Loucy (cell line): Measurements from ENCODE around the gene CHMP3.

Experiments used
- H2AFZ ChIP-seq: fragments of 200-600 bp; sonication (generic); 2 replicates; pipeline ENCODE4 v1.6.0; 2016; ENCODE audit warnings: antibody characterized with exemption, mild to moderate bottlenecking, low read length, moderate library complexity
- H3F3A ChIP-seq: fragments of 200-600 bp; 2 replicates; pipeline ENCODE4 v1.6.0; 2016; ENCODE audit warnings: antibody characterized with exemption, low read depth, mild to moderate bottlenecking
- H3K27me3 ChIP-seq: fragments of 200-600 bp; sonication (generic); 2 replicates; pipeline ENCODE4 v1.6.1; 2014; ENCODE audit warnings: low read length, mild to moderate bottlenecking; ENCODE audit not compliant: insufficient read depth, poor library complexity, severe bottlenecking
- H3K36me3 ChIP-seq: fragments of 200-600 bp; sonication (generic); 2 replicates; pipeline ENCODE4 v1.6.1; 2016; ENCODE audit warnings: low read length; ENCODE audit not compliant: insufficient read depth
- H3K4me1 ChIP-seq: fragments of 200-600 bp; sonication (generic); 2 replicates; pipeline ENCODE4 v1.5.1; 2014; ENCODE audit warnings: low read length, mild to moderate bottlenecking; ENCODE audit not compliant: insufficient read depth, poor library complexity, severe bottlenecking
- H3K4me2 ChIP-seq: fragments of 200-600 bp; sonication (generic); 2 replicates; pipeline ENCODE4 v1.6.0; 2014; ENCODE audit warnings: antibody characterized with exemption, low read length, low read depth, mild to moderate bottlenecking; ENCODE audit not compliant: poor library complexity, severe bottlenecking
- H3K4me3 ChIP-seq: fragments of 200-600 bp; sonication (generic); 2 replicates; pipeline ENCODE4 v1.5.1; 2014; ENCODE audit warnings: low read length, mild to moderate bottlenecking, mixed read lengths; ENCODE audit not compliant: poor library complexity, severe bottlenecking
- H3K79me2 ChIP-seq: fragments of 200-600 bp; sonication (generic); 2 replicates; pipeline ENCODE4 v1.6.1; 2014; ENCODE audit warnings: low read length; ENCODE audit not compliant: insufficient read depth
- H3K9ac ChIP-seq: fragments of 200-600 bp; sonication (generic); 2 replicates; pipeline ENCODE4 v1.6.0; 2014; ENCODE audit warnings: mild to moderate bottlenecking, low read depth, low read length, moderate library complexity; ENCODE audit not compliant: poor library complexity, severe bottlenecking
- H3K9me2 ChIP-seq: fragments of 200-600 bp; sonication (generic); replicated peaks from 2 replicates; pipeline ENCODE4 v1.6.1; 2016; ENCODE audit warnings: low read depth, low read length, mixed read lengths
- H3K9me3 ChIP-seq: fragments of 200-600 bp; sonication (generic); 2 replicates; pipeline ENCODE4 v1.6.1; 2014; ENCODE audit warnings: mild to moderate bottlenecking, antibody characterized with exemption, low read length, low read depth; ENCODE audit not compliant: insufficient read depth
- H4K20me1 ChIP-seq: fragments of 200-600 bp; sonication (generic); 2 replicates; pipeline ENCODE4 v1.6.0; 2014; ENCODE audit warnings: antibody characterized with exemption, low read length, mild to moderate bottlenecking; ENCODE audit not compliant: insufficient read depth, poor library complexity, severe bottlenecking
- CTCF ChIP-seq: fragments of 200-600 bp; sonication (generic); conservative IDR thresholded peaks from 2 replicates; pipeline ENCODE4 v1.5.1; 2014; ENCODE audit warnings: mild to moderate bottlenecking, antibody characterized with exemption, low read length
- EZH2phosphoT487 ChIP-seq: fragments of 200-600 bp; IDR thresholded peaks from 2 replicates; pipeline ENCODE4 v1.6.1; 2018; ENCODE audit warnings: antibody characterized with exemption, mild to moderate bottlenecking, moderate library complexity, borderline replicate concordance

Gene CHMP3

GRCh38 chr2:86603905-86604304 is 40.7 kb upstream of the CHMP3 start:
- H3K4me1 ChIP-seq: no peaks in the 10 kb centered on the region
- H3K9ac ChIP-seq: no peak overlapping the region
- no peaks in the 10 kb centered on the region for H3K27me3 ChIP-seq
- H3K36me3 ChIP-seq: peaks cover 27% of the 10 kb centered on the region; the same call in 1 of the 2 replicates
- no peaks in the 10 kb centered on the region for H3K9me2 ChIP-seq
- TF ChIP-seq CTCF (no peak), EZH2phosphoT487 (no peak)
- no peak overlapping the region for H3K4me2 ChIP-seq
- no peak overlapping the region for H2AFZ ChIP-seq
- H3K4me3 ChIP-seq: no peak overlapping the region
- no peaks in the 10 kb centered on the region for H3K9me3 ChIP-seq
- H4K20me1 ChIP-seq: no peaks in the 10 kb centered on the region
- H3K79me2 ChIP-seq: no peaks in the 10 kb centered on the region
- H3F3A ChIP-seq: no peaks in the 10 kb centered on the region

GRCh38 chr2:86598966-86599365 is 35.7 kb upstream of the CHMP3 start:
- H4K20me1 ChIP-seq: no peaks in the 10 kb centered on the region
- H3K4me2 ChIP-seq: no peak overlapping the region
- H3K4me1 ChIP-seq: no peaks in the 10 kb centered on the region
- no peaks in the 10 kb centered on the region for H3K27me3 ChIP-seq
- no peaks in the 10 kb centered on the region for H3K9me3 ChIP-seq
- TF ChIP-seq EZH2phosphoT487 (no peak), CTCF (no peak)
- H2AFZ ChIP-seq: no peak overlapping the region
- no peaks in the 10 kb centered on the region for H3K9me2 ChIP-seq
- no peak overlapping the region for H3K9ac ChIP-seq
- no peak overlapping the region for H3K4me3 ChIP-seq
- no peaks in the 10 kb centered on the region for H3F3A ChIP-seq
- no peaks in the 10 kb centered on the region for H3K79me2 ChIP-seq
- peaks cover 3% of the 10 kb centered on the region; the same call in 1 of the 2 replicates for H3K36me3 ChIP-seq

GRCh38 chr2:86596118-86596517 is 32.9 kb upstream of the CHMP3 start:
- no peaks in the 10 kb centered on the region for H3K27me3 ChIP-seq
- no peak overlapping the region for H3K4me3 ChIP-seq
- no peaks in the 10 kb centered on the region for H3F3A ChIP-seq
- no peak overlapping the region for H2AFZ ChIP-seq
- no peak overlapping the region for H3K4me2 ChIP-seq
- no peaks in the 10 kb centered on the region for H3K36me3 ChIP-seq
- no peaks in the 10 kb centered on the region for H4K20me1 ChIP-seq
- TF ChIP-seq CTCF: no peak
- no peak for TF ChIP-seq EZH2phosphoT487
- H3K4me1 ChIP-seq: no peaks in the 10 kb centered on the region
- H3K9me3 ChIP-seq: no peaks in the 10 kb centered on the region
- no peaks in the 10 kb centered on the region for H3K79me2 ChIP-seq
- no peak overlapping the region for H3K9ac ChIP-seq
- no peaks in the 10 kb centered on the region for H3K9me2 ChIP-seq
